Measurements from ENCODE around the gene CHN2. TPM values are rescaled to one million over a fixed set of nuclear protein-coding genes. Genes with fewer than 3 reads are reported as not detected.

CHN2 gene
- total RNA-seq, 1 experiment from 2014 or later: 2.1 TPM

GRCh38 chr7:29156907-29157452 is 37.6 kb upstream of the CHN2 start:
- ChIA-PET RAD21 (ENCODE audit: low non-redundant PET in 1 of 2, low total read pairs in 2 of 2, uncharacterized antibody in 2 of 2, unreplicated experiment in 2 of 2) (interaction anchor here in 1 of 2 experiments (0.7 kb wide), 1 partner anchor 326 kb away, joined by 3 read pairs; no protein-coding TSS in a partner anchor), CTCF (interaction anchor here (0.9 to 1.3 kb wide), 4 partner anchors 11 to 252 kb away, joined by 3 to 4 read pairs (median 3); no protein-coding TSS in a partner anchor), POLR2A (no interaction called here)
- Histone ChIP-seq H3K79me2 (ENCODE audit: insufficient read depth, low read length) (no peaks in the 10 kb centered on the region), H3K4me2 (ENCODE audit: low read length) (no peak overlapping the region), H3K36me3 (ENCODE audit: control insufficient read depth in 1 of 2, insufficient read depth in 2 of 2, low read length in 2 of 2) (no peaks in the 10 kb centered on the region), H3K9ac (ENCODE audit: low read length) (no peak overlapping the region), H3K27me3 (ENCODE audit: insufficient read depth, low read length) (no peaks in the 10 kb centered on the region), H4K20me1 (ENCODE audit: insufficient read depth) (no peaks in the 10 kb centered on the region), H3K9me2 (ENCODE audit: insufficient read depth) (no peaks in the 10 kb centered on the region), H3K4me3 (replicated peaks in 1 of 2; ENCODE audit: low read depth in 1 of 2, low read length in 2 of 2) (no peak overlapping the region), H3K9me3 (ENCODE audit: control insufficient read depth in 1 of 2, insufficient read depth in 1 of 2, low read depth in 1 of 2, low read length in 2 of 2) (no peaks in the 10 kb centered on the region), H3K4me1 (ENCODE audit: control insufficient read depth in 1 of 2, insufficient read depth in 2 of 2, low read length in 2 of 2) (no peaks in the 10 kb centered on the region), H2AFZ (ENCODE audit: low read depth, low read length, poor library complexity, severe bottlenecking) (no peak overlapping the region), H3K27ac (ENCODE audit: low read depth, low read length) (no peak overlapping the region)
- intact Hi-C loops (cut with micrococcal nuclease): no loop called here
- TF ChIP-seq RAD21 (IDR thresholded peaks at IDR 0.05; ENCODE audit: low read depth) (no peak), YY1 (IDR thresholded peaks at IDR 0.05; ENCODE audit: extremely low read depth, insufficient replicate concordance, low read depth, low read length) (no peak), CTCF (IDR thresholded peaks at IDR 0.05 in 2 of 3, conservative IDR thresholded peaks at IDR 0.05 in 1 of 3; ENCODE audit: borderline replicate concordance in 1 of 3, insufficient read depth in 1 of 3, low read depth in 2 of 3, low read length in 2 of 3) (0 out of 6 replicates have a peak, but pooled peaks of 1 of the 3 experiments have one; percentile 20)
- no peak; the same call in 1 of the 2 replicates for ATAC-seq
- no peak for DNase-seq (ENCODE audit: low read depth, low spot score)
- no TSS peak for BruUV-seq (replicated peaks)

GRCh38 chr7:29158795-29159423 is 35.7 kb upstream of the CHN2 start:
- no peak overlapping the region for H3K9ac ChIP-seq (ENCODE audit: low read length)
- H3K4me3 ChIP-seq (replicated peaks in 1 of 2; ENCODE audit: low read depth in 1 of 2, low read length in 2 of 2): no peak overlapping the region
- H3K27me3 ChIP-seq (ENCODE audit: insufficient read depth, low read length): no peaks in the 10 kb centered on the region
- H3K9me2 ChIP-seq (ENCODE audit: insufficient read depth): no peaks in the 10 kb centered on the region
- H4K20me1 ChIP-seq (ENCODE audit: insufficient read depth): no peaks in the 10 kb centered on the region
- H3K36me3 ChIP-seq (ENCODE audit: control insufficient read depth in 1 of 2, insufficient read depth in 2 of 2, low read length in 2 of 2): no peaks in the 10 kb centered on the region
- H3K4me2 ChIP-seq (ENCODE audit: low read length): no peak overlapping the region
- no peak for ATAC-seq
- no TSS peak for BruUV-seq (replicated peaks)
- H3K9me3 ChIP-seq (ENCODE audit: control insufficient read depth in 1 of 2, insufficient read depth in 1 of 2, low read depth in 1 of 2, low read length in 2 of 2): no peaks in the 10 kb centered on the region
- DNase-seq (ENCODE audit: low read depth, low spot score): no peak
- ChIA-PET CTCF (no interaction called here), RAD21 (ENCODE audit: low non-redundant PET in 1 of 2, low total read pairs in 2 of 2, uncharacterized antibody in 2 of 2, unreplicated experiment in 2 of 2) (no interaction called here), POLR2A (no interaction called here)
- no peaks in the 10 kb centered on the region for H3K79me2 ChIP-seq (ENCODE audit: insufficient read depth, low read length)
- no peaks in the 10 kb centered on the region for H3K4me1 ChIP-seq (ENCODE audit: control insufficient read depth in 1 of 2, insufficient read depth in 2 of 2, low read length in 2 of 2)
- no peak overlapping the region for H2AFZ ChIP-seq (ENCODE audit: low read depth, low read length, poor library complexity, severe bottlenecking)
- intact Hi-C loops (cut with micrococcal nuclease): no loop called here
- no peak overlapping the region for H3K27ac ChIP-seq (ENCODE audit: low read depth, low read length)
- TF ChIP-seq SIN3A (IDR thresholded peaks at IDR 0.05; ENCODE audit: low read depth) (no peak), TCF7L2 (IDR thresholded peaks at IDR 0.05; ENCODE audit: borderline replicate concordance, extremely low read depth, insufficient read depth, insufficient read length) (no peak), POLR2AphosphoS5 (IDR thresholded peaks at IDR 0.05; ENCODE audit: low read depth, low read length) (no peak), EGR1 (IDR thresholded peaks at IDR 0.05; ENCODE audit: low read depth) (no peak), EZH2phosphoT487 (IDR thresholded peaks at IDR 0.05; ENCODE audit: borderline replicate concordance) (no peak), ZFX (IDR thresholded peaks at IDR 0.05) (no peak), REST (IDR thresholded peaks at IDR 0.05; ENCODE audit: low read depth) (no peak)

Measured in HCT116 (cell line).